ENCODE measurements around the gene UBL3.

The UBL3 gene

GRCh38 chr13:29758531-29759114, 91.8 kb downstream of the UBL3 start:
- DNase-seq (ENCODE audit: low read depth in 2 of 2): peak; percentile 27 to 35

- no peak for DNase-seq (ENCODE audit: low read depth in 2 of 2)
Measured at GRCh38 chr13:29756506-29756905, 93.9 kb downstream of the UBL3 start.

GRCh38 chr13:29754473-29754806, 96.0 kb downstream of the UBL3 start:
- peak in 1 of 2 donors; percentile 7 for DNase-seq (ENCODE audit: low read depth in 2 of 2)

DNA sequence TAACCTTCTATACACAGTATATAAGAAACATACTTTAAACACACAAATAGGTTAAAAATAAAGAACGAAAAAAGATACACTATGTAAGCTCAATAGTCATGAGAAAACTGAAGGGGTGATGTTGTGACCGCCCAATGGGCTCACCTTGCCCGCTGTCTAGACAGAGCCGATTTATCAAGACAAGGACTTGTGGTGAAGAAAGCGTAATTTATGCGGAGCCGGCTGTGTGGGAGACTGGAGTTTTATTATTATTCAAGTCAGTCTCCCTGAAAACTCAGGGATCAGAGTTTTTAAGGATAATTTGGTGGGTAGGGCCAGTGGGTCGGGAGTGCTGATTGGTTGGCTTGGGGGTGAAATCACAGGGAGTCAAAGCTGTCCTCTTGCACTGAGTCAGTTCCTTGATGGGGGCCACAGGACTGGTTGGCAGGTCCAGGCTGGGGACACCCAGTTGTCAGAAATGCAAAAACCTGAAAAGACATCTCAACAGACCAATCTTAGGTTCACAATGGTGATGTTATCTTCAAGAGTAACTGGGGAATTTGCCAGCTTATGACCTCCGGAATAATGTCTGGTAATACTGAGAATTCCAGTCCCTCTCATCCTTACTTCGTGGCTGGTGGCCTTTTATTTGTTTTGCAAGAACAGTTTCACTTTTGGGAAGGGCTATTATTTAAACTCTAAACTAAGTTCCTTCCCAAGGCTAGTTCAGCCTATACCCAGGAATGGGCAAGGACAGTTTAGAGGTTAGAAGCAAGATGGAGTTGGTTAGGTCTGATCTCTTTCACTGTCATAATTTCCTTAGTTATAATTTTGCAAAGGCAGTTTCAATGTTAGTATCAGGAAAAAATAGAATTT, 96.6 kb downstream of the UBL3 start:
- no peak for DNase-seq (ENCODE audit: low read depth in 2 of 2)

DNA sequence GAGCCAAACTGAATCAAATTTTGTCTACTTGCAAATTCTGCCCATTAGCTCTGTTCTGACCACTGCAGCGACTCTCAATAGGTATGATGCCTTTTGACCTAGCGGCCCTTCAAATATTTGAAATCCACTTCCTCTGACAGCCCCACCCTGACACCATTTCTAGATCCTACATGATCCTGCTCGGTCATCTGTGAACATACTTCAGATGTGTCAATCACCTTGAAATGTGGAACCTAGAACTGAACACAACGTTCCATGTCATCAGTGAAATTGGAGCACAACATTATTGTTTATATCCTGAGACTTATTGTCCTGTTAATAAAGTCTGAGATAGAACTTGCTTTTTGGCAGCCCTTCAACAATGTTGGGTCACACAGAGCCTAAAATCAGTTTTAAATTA, 98.2 kb downstream of the UBL3 start:
- no peak for DNase-seq (ENCODE audit: low read depth in 2 of 2)

GRCh38 chr13:29750183-29750530, 100.3 kb downstream of the UBL3 start:
- no peak for DNase-seq (ENCODE audit: low read depth in 2 of 2)

DNA sequence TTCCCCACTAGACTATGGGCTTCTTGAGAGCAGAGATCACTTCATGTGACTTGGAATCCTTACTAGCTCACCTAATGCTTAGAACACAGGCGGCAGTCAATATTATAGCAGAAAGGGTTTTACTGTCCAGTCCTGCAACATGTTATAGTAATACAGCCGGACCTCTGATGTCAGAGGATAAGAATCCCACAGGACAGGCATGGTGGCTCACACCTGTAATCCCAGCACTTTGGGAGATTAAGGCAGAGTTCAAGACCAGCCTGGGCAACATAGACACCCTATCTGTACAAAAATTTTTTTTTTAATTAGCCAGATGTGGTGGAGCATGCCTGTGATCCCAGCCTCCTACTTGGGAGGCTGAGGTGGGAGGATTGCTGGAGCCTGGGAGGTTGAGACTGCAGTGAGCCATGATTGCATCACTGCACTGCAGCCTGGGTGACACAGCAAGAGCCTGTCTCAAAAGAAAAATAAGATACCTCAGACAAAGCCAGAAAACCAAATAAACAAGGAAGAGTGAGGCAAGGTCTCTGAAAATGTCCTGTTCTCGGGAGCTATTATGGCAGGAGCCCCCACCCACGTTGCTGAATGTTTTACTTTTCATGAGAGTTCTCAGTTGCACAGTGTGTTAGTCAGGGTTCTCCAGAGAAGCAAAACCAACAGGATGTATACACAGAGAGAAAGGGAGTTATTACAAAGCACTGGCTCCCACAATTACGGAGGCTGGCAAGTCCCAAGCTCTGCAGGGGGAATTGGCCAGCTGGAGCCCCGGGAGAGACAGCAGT, 100.8 kb downstream of the UBL3 start:
- no peak for DNase-seq (ENCODE audit: low read depth in 2 of 2)

DNA sequence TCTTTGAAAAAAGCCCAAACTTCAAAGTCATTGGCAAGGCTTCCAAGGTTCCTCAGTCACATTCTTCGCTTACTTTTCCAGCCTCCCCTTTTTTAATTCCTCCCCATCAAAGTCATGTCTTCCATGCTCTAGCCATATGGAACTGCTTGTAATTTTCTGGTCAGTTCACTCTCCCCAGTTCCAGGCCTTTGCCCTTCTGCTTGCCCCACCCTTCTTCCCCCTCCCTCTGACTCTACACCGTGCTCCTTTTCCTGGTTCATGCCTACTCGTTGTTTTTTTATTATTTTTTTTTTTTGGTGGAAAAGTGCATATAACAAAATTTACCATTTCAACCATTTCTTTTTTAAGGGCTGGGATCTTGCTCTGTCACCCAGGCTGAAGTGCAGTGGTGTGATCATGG, 102.3 kb downstream of the UBL3 start:
- no peak for DNase-seq (ENCODE audit: low read depth in 2 of 2)

GRCh38 chr13:29746148-29746677, 104.2 kb downstream of the UBL3 start:
- DNase-seq (ENCODE audit: low read depth in 2 of 2): no peak

- DNase-seq (ENCODE audit: low read depth in 2 of 2): no peak
Measured at GRCh38 chr13:29745704-29746103, 104.7 kb downstream of the UBL3 start.

GRCh38 chr13:29743201-29743786, 107.1 kb downstream of the UBL3 start:
- DNase-seq (ENCODE audit: low read depth in 2 of 2): no peak

DNA sequence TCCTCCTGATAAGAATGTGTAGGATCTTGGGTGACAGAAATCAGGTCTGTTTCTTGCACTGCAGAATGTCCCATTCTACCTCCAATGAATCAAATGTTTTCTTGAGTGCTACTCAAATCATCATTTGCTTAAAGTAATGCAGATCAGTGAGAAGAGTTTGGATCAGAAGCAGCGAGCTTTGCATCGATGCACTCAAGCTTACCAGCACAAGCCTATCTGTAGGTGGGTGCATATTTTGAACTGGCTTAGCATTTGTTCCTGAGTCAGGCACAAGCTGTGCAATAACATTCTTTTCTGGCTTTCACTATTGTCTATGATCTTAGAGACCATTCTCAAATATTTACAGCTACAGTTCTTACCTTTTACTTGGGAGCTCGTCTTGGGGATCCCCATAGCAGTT, 109.5 kb downstream of the UBL3 start:
- DNase-seq (ENCODE audit: low read depth in 2 of 2): no peak

GRCh38 chr13:29737061-29737460, 113.4 kb downstream of the UBL3 start:
- no peak for DNase-seq (ENCODE audit: low read depth in 2 of 2)

DNA sequence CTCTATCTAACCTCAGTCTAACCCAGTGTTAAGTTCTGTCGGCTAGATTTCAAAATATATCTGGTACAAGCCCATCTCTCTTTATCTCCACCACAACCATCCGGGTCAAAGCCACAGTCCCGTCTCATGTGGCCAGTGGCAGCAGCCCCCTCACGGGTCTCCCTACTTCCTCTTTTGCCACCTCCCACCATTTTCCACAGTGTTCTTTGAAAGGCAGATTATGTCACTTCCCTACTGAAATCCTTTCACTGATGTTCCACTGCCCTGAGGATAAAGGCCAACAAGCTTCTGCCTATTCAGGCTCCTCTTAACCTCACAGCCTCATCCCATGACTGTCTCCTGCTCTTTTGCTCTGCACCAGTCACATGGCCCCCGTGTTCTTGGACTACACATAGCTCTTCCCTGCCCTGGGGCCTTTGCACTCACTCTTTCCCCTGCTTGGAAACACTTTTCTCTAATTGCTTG, 117.2 kb downstream of the UBL3 start:
- no peak for DNase-seq (ENCODE audit: low read depth in 2 of 2)

GRCh38 chr13:29730253-29730652, 120.2 kb downstream of the UBL3 start:
- DNase-seq (ENCODE audit: low read depth in 2 of 2): no peak

DNA sequence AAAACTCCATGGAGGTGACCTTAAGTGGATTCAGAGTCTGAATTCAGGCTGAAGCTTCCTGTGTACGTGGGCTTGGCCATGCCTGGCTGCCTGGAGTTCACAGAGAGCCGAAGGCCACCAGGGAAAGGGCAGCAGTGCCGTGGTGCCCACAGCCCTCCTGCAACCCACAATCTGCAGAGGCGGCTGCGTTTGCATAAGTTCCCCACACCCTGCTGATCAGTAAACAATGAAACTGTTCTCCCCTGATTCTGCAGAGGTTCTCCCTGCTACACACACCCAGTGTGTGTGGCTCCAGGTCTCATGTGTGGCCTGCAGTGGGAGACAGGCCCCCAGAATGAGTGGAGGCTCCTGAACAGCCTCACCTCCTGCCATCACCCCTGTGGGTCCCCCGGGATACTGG, 128.0 kb downstream of the UBL3 start:
- DNase-seq (ENCODE audit: low read depth in 2 of 2): no peak

DNA sequence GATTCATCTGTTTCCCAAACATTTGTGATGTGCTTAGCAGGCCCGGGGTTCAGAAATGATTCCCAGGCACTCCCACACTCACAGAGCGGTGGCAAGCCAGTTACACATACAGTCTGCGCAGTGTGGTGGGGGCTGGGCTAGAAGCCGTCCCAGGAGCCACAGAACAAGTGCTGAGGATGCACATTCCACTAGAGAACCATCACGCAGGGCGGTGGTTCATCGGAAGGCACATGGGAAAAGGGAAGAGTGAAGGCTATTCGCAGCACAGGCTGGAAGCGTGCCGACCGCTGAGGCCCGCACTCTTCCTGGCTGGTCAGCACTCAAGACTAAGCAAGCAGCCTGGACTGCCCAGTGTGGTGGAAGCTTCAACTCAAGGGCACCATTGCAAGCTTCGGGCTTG, 128.7 kb downstream of the UBL3 start:
- no peak for DNase-seq (ENCODE audit: low read depth in 2 of 2)

DNA sequence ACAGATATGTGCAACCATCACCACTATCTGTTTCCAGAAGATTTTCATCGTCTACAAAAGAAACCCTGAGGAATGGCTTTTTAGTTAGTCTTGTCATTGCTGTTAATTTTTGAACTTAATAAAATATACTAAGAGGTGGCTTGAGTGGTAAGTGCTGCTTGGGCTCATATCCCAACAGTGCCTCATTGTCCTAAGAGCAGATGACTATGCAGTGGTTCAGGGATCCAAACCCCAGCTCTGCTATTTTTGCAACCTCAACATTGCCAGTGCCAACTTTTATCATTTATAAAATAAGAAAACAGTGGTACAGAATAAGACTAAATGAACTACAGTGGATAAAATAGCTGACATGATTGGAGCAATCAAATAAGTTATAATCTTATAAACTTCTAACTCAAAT, 131.7 kb downstream of the UBL3 start:
- DNase-seq (ENCODE audit: low read depth in 2 of 2): no peak

- no peak for DNase-seq (ENCODE audit: low read depth in 2 of 2)
Measured at GRCh38 chr13:29716493-29716892, 133.9 kb downstream of the UBL3 start.
